GM20000 (cell line): ENCODE results near the gene SPINK6.

ENCODE experiments used
- DNase-seq: peaks from one replicate; pipeline ENCODE4 v3.0.0; 2012; ENCODE audit warnings: low spot score
- TF ChIP-seq, protein P1 (sequence below): IDR thresholded peaks from 2 replicates; pipeline ENCODE4 v1.5.1; 2012; ENCODE audit warnings: mild to moderate bottlenecking, control low read depth; ENCODE audit errors: extremely low read depth, missing control alignments

The SPINK6 gene

DNA sequence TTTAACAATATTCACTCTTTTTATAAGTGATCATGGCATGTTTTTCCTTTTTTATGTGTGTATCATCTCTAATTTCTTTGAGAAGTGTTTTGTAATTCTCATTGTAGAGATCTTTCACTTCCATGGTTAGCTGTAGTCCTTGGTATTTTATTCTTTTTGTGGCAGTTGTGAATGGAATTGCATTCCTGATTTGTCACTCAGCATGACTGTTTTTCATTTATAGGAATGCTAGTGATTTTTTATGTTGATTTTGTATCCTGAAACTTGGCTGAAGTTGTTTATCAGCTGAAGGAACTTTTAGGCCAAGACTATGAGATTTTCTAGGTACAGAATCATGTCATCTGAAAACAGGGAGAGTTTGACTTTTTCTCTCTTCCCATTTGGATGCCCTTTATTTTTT, 52.6 kb downstream of the SPINK6 start:
- DNase-seq: no peak
- TF ChIP-seq, protein P1, sequence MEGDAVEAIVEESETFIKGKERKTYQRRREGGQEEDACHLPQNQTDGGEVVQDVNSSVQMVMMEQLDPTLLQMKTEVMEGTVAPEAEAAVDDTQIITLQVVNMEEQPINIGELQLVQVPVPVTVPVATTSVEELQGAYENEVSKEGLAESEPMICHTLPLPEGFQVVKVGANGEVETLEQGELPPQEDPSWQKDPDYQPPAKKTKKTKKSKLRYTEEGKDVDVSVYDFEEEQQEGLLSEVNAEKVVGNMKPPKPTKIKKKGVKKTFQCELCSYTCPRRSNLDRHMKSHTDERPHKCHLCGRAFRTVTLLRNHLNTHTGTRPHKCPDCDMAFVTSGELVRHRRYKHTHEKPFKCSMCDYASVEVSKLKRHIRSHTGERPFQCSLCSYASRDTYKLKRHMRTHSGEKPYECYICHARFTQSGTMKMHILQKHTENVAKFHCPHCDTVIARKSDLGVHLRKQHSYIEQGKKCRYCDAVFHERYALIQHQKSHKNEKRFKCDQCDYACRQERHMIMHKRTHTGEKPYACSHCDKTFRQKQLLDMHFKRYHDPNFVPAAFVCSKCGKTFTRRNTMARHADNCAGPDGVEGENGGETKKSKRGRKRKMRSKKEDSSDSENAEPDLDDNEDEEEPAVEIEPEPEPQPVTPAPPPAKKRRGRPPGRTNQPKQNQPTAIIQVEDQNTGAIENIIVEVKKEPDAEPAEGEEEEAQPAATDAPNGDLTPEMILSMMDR: no peak

- no peak for DNase-seq
- TF ChIP-seq, protein P1: no peak
Observed at GRCh38 chr5:148259288-148259687, 56.4 kb downstream of the SPINK6 start.

DNA sequence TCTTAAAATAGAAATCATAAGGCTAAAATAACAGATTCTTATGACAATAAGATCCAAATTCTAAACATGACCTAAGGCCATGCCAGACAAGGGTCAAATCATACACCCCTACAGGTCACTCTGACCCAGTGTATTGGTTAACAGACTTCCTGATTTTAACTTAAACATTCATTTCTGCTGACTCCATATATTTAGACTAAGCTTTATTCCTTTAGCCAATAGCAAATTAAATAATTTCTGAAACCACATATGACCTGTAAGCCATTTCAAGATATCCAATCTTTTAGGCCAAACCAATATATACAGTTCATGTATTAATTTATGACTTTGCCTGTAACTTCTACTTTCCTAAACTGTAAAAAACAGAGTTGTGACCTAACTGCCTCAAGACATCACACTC, 58.4 kb downstream of the SPINK6 start:
- no peak for DNase-seq
- TF ChIP-seq, protein P1: no peak
